ENCODE results near the gene RHOT2. TPM values are rescaled to one million over a fixed set of nuclear protein-coding genes. Genes with fewer than 3 reads are reported as not detected.

RHOT2 gene
- total RNA-seq, 2 experiments from 2014 or later, result 123 to 128 TPM

- no peaks in the 10 kb centered on the region for H3K9me3 Mint-ChIP-seq
- no peak for DNase-seq
- peaks cover 7% of the 10 kb centered on the region for H3K36me3 Mint-ChIP-seq
- H3K27me3 Mint-ChIP-seq, result peaks cover 5% of the 10 kb centered on the region
- H3K4me1 Mint-ChIP-seq, result peaks cover 11% of the 10 kb centered on the region
- H3K27ac Mint-ChIP-seq, result no peak overlapping the region
- no peak overlapping the region for H3K4me3 Mint-ChIP-seq
Observed at GRCh38 chr16:638836-639235, 29.1 kb upstream of the RHOT2 start.

GRCh38 chr16:640614-641013 is 27.3 kb upstream of the RHOT2 start:
- Mint-ChIP-seq H3K27me3 (peaks cover 5% of the 10 kb centered on the region), H3K27ac (no peak overlapping the region), H3K36me3 (peaks cover 14% of the 10 kb centered on the region), H3K4me3 (peak overlapping the region; percentile 55), H3K4me1 (peaks cover 19% of the 10 kb centered on the region), H3K9me3 (no peaks in the 10 kb centered on the region)
- DNase-seq, result no peak

- peak within 1 kb of the TSS; percentile 83 for H3K4me3 Mint-ChIP-seq
- peaks cover 18% of the 10 kb centered on the region for H3K4me1 Mint-ChIP-seq
- H3K36me3 Mint-ChIP-seq, result peaks cover 13% of the 10 kb centered on the region
- peak; percentile 88 for DNase-seq
- H3K27me3 Mint-ChIP-seq, result peaks cover 3% of the 10 kb centered on the region
- H3K27ac Mint-ChIP-seq, result peak within 1 kb of the TSS; percentile 66
- H3K9me3 Mint-ChIP-seq, result no peaks in the 10 kb centered on the region
Observed at GRCh38 chr16:641326-642188, 26.4 kb upstream of the RHOT2 start, which contains the start of gene MCRIP2. Gene MCRIP2, plus strand, starts transcription at chr16:641828. Its CDS starts 164 bp downstream, at chr16:641992.

GRCh38 chr16:642189-643049 is 25.5 kb upstream of the RHOT2 start:
- Mint-ChIP-seq H3K27ac (peak overlapping the region; percentile 66), H3K4me3 (peak overlapping the region; percentile 83), H3K36me3 (peaks cover 11% of the 10 kb centered on the region), H3K27me3 (no peaks in the 10 kb centered on the region), H3K9me3 (no peaks in the 10 kb centered on the region), H3K4me1 (peaks cover 19% of the 10 kb centered on the region)
- DNase-seq, result peak; percentile 63

GRCh38 chr16:643050-643368 is 24.9 kb upstream of the RHOT2 start:
- Mint-ChIP-seq H3K4me1 (peaks cover 17% of the 10 kb centered on the region), H3K4me3 (peak overlapping the region; percentile 83), H3K27me3 (no peaks in the 10 kb centered on the region), H3K9me3 (no peaks in the 10 kb centered on the region), H3K36me3 (peaks cover 11% of the 10 kb centered on the region), H3K27ac (peak overlapping the region; percentile 66)
- no peak for DNase-seq

GRCh38 chr16:644556-644955 is 23.4 kb upstream of the RHOT2 start:
- Mint-ChIP-seq H3K27me3 (no peaks in the 10 kb centered on the region), H3K9me3 (no peaks in the 10 kb centered on the region), H3K36me3 (peaks cover 11% of the 10 kb centered on the region), H3K27ac (peak overlapping the region; percentile 29), H3K4me3 (peak overlapping the region; percentile 63), H3K4me1 (peaks cover 17% of the 10 kb centered on the region)
- DNase-seq, result no peak

GRCh38 chr16:645852-646678 is 21.9 kb upstream of the RHOT2 start:
- Mint-ChIP-seq H3K9me3 (no peaks in the 10 kb centered on the region), H3K36me3 (peaks cover 14% of the 10 kb centered on the region), H3K4me3 (no peak overlapping the region), H3K27me3 (no peaks in the 10 kb centered on the region), H3K27ac (peak overlapping the region; percentile 11), H3K4me1 (peaks cover 17% of the 10 kb centered on the region)
- no peak for DNase-seq

GRCh38 chr16:646679-647172 is 21.2 kb upstream of the RHOT2 start:
- Mint-ChIP-seq H3K27ac (peak overlapping the region; percentile 21), H3K4me3 (no peak overlapping the region)

GRCh38 chr16:647173-647902 is 20.6 kb upstream of the RHOT2 start:
- Mint-ChIP-seq H3K9me3 (no peaks in the 10 kb centered on the region), H3K27me3 (no peaks in the 10 kb centered on the region), H3K4me3 (no peak overlapping the region), H3K27ac (no peak overlapping the region), H3K4me1 (peaks cover 17% of the 10 kb centered on the region), H3K36me3 (peaks cover 14% of the 10 kb centered on the region)
- no peak for DNase-seq

More at GRCh38 chr16:646679-647172, 21.2 kb upstream of the RHOT2 start:
- no peak for DNase-seq
- H3K27me3 Mint-ChIP-seq, result no peaks in the 10 kb centered on the region
- H3K36me3 Mint-ChIP-seq, result peaks cover 14% of the 10 kb centered on the region
- no peaks in the 10 kb centered on the region for H3K9me3 Mint-ChIP-seq
- peaks cover 17% of the 10 kb centered on the region for H3K4me1 Mint-ChIP-seq

- DNase-seq, result peak; percentile 70
- peak overlapping the region; percentile 86 for H3K27ac Mint-ChIP-seq
- no peaks in the 10 kb centered on the region for H3K9me3 Mint-ChIP-seq
- peaks cover 15% of the 10 kb centered on the region for H3K4me1 Mint-ChIP-seq
- no peaks in the 10 kb centered on the region for H3K27me3 Mint-ChIP-seq
- peak overlapping the region; percentile 89 for H3K4me3 Mint-ChIP-seq
- peaks cover 17% of the 10 kb centered on the region for H3K36me3 Mint-ChIP-seq
Observed at GRCh38 chr16:648071-648780, 19.7 kb upstream of the RHOT2 start.

- Mint-ChIP-seq H3K9me3 (no peaks in the 10 kb centered on the region), H3K27ac (peak within 1 kb of the TSS; percentile 86), H3K4me1 (peaks cover 12% of the 10 kb centered on the region), H3K27me3 (no peaks in the 10 kb centered on the region), H3K36me3 (peaks cover 14% of the 10 kb centered on the region), H3K4me3 (peak within 1 kb of the TSS; percentile 89)
- DNase-seq, result peak; percentile 96
Observed at GRCh38 chr16:648781-649589, 18.9 kb upstream of the RHOT2 start, which contains the start of gene WDR90. Gene WDR90, plus strand, starts transcription at chr16:649365. Its CDS starts 52 bp downstream, at chr16:649417.

- H3K27ac Mint-ChIP-seq, result peak overlapping the region; percentile 62
- peaks cover 6% of the 10 kb centered on the region for H3K4me1 Mint-ChIP-seq
- peaks cover 7% of the 10 kb centered on the region for H3K36me3 Mint-ChIP-seq
- H3K4me3 Mint-ChIP-seq, result peak overlapping the region; percentile 79
- DNase-seq, result peak; percentile 47
- H3K27me3 Mint-ChIP-seq, result no peaks in the 10 kb centered on the region
- no peaks in the 10 kb centered on the region for H3K9me3 Mint-ChIP-seq
Observed at GRCh38 chr16:649631-650030, 18.3 kb upstream of the RHOT2 start.

GRCh38 chr16:651844-652243 is 16.1 kb upstream of the RHOT2 start:
- peaks cover 6% of the 10 kb centered on the region for H3K36me3 Mint-ChIP-seq
- no peak overlapping the region for H3K27ac Mint-ChIP-seq
- no peaks in the 10 kb centered on the region for H3K27me3 Mint-ChIP-seq
- no peaks in the 10 kb centered on the region for H3K9me3 Mint-ChIP-seq
- no peak for DNase-seq
- no peak overlapping the region for H3K4me3 Mint-ChIP-seq
- H3K4me1 Mint-ChIP-seq, result peaks cover 1% of the 10 kb centered on the region
